RWPE2 (cell line): Measurements from ENCODE around the gene PPP1R3G.

Experiments used
- ATAC-seq: fragments of 200-7000 bp; cut with Tn5 transposase; 3 replicates; pipeline ENCODE4 v1.9.1; 2021; ENCODE audit warnings: low read depth
- DNase-seq: peaks from one replicate; pipeline ENCODE4 v3.0.0-alpha.2; 2020; ENCODE audit warnings: low spot score
- H3K27ac ChIP-seq: fragments of 450-650 bp; 2 replicates; pipeline ENCODE4 v1.5.1; 2017; ENCODE audit warnings: mild to moderate bottlenecking; ENCODE audit not compliant: poor library complexity, severe bottlenecking
- H3K27me3 ChIP-seq: fragments of 250-450 bp; sonication (Bioruptor Pico); 2 replicates; pipeline ENCODE4 v1.5.1; 2021; ENCODE audit warnings: mild to moderate bottlenecking, moderate library complexity; ENCODE audit not compliant: insufficient read depth, poor library complexity, severe bottlenecking
- H3K36me3 ChIP-seq: fragments of 250-450 bp; sonication (Bioruptor Pico); 2 replicates; pipeline ENCODE4 v1.5.1; 2020; ENCODE audit warnings: low read depth, mild to moderate bottlenecking, moderate library complexity
- H3K4me1 ChIP-seq: fragments of 250-450 bp; sonication (Bioruptor Pico); 2 replicates; pipeline ENCODE4 v1.5.1; 2021; ENCODE audit warnings: mild to moderate bottlenecking, moderate library complexity; ENCODE audit not compliant: insufficient read depth, poor library complexity, severe bottlenecking
- H3K4me3 ChIP-seq: fragments of 250-450 bp; sonication (Bioruptor Pico); 2 replicates; pipeline ENCODE4 v1.5.1; 2021; ENCODE audit warnings: mild to moderate bottlenecking, moderate library complexity; ENCODE audit not compliant: severe bottlenecking
- H3K9me3 ChIP-seq: fragments of 250-450 bp; sonication (Bioruptor Pico); 2 replicates; pipeline ENCODE4 v1.5.1; 2021; ENCODE audit warnings: mild to moderate bottlenecking, moderate library complexity; ENCODE audit not compliant: severe bottlenecking
- CTCF ChIP-seq: fragments of 450-650 bp; IDR thresholded peaks from one replicate; pipeline ENCODE4 v1.5.1; 2017; ENCODE audit warnings: mild to moderate bottlenecking, moderate library complexity; ENCODE audit not compliant: poor library complexity, severe bottlenecking

PPP1R3G gene

GRCh38 chr6:5053038-5053437, 32.1 kb upstream of the PPP1R3G start:
- H3K4me3 ChIP-seq, result no peak overlapping the region
- no peak for TF ChIP-seq CTCF
- peaks cover 2% of the 10 kb centered on the region for H3K4me1 ChIP-seq
- ATAC-seq (no peak), DNase-seq (no peak)
- H3K9me3 ChIP-seq, result peaks cover 9% of the 10 kb centered on the region
- H3K36me3 ChIP-seq, result no peaks in the 10 kb centered on the region
- H3K27me3 ChIP-seq, result no peaks in the 10 kb centered on the region
- no peak overlapping the region for H3K27ac ChIP-seq

GRCh38 chr6:5053864-5054244, 31.3 kb upstream of the PPP1R3G start:
- no peak overlapping the region for H3K27ac ChIP-seq
- H3K4me3 ChIP-seq, result no peak overlapping the region
- ATAC-seq (no peak), DNase-seq (no peak)
- H3K4me1 ChIP-seq, result peaks cover 2% of the 10 kb centered on the region
- H3K36me3 ChIP-seq, result no peaks in the 10 kb centered on the region
- TF ChIP-seq CTCF, result no peak
- peaks cover 9% of the 10 kb centered on the region for H3K9me3 ChIP-seq
- H3K27me3 ChIP-seq, result no peaks in the 10 kb centered on the region

GRCh38 chr6:5054245-5054873, 30.8 kb upstream of the PPP1R3G start:
- H3K36me3 ChIP-seq, result no peaks in the 10 kb centered on the region
- no peaks in the 10 kb centered on the region for H3K27me3 ChIP-seq
- peaks cover 9% of the 10 kb centered on the region for H3K9me3 ChIP-seq
- no peak overlapping the region for H3K27ac ChIP-seq
- no peak for ATAC-seq
- no peak for TF ChIP-seq CTCF
- DNase-seq, result no peak
- H3K4me3 ChIP-seq, result no peak overlapping the region
- H3K4me1 ChIP-seq, result peaks cover 2% of the 10 kb centered on the region

- H3K27me3 ChIP-seq, result no peaks in the 10 kb centered on the region
- no peak for TF ChIP-seq CTCF
These were observed 30.0 kb upstream of the PPP1R3G start for GRCh38 chr6:5055118-5055517.

GRCh38 chr6:5058254-5058653, 26.9 kb upstream of the PPP1R3G start:
- ATAC-seq (no peak), DNase-seq (no peak)
- no peak overlapping the region for H3K27ac ChIP-seq
- no peak overlapping the region for H3K4me3 ChIP-seq
- no peaks in the 10 kb centered on the region for H3K4me1 ChIP-seq
- H3K9me3 ChIP-seq, result no peaks in the 10 kb centered on the region
- TF ChIP-seq CTCF, result no peak
- H3K27me3 ChIP-seq, result no peaks in the 10 kb centered on the region
- H3K36me3 ChIP-seq, result no peaks in the 10 kb centered on the region

More at GRCh38 chr6:5055118-5055517, 30.0 kb upstream of the PPP1R3G start:
- ATAC-seq (no peak), DNase-seq (no peak)
- H3K36me3 ChIP-seq, result no peaks in the 10 kb centered on the region
- no peak overlapping the region for H3K27ac ChIP-seq
- H3K4me3 ChIP-seq, result no peak overlapping the region
- H3K9me3 ChIP-seq, result peaks cover 9% of the 10 kb centered on the region
- H3K4me1 ChIP-seq, result peaks cover 2% of the 10 kb centered on the region
